BJ (cell line): ENCODE results near the gene IFNA8. TPM values are rescaled to one million over a fixed set of nuclear protein-coding genes. Genes with fewer than 3 reads are reported as not detected.

ENCODE experiments used
- CTCF ChIA-PET: fragments of 350-600 bp; formaldehyde crosslinking; extraction: SDS; loops from one replicate; lab custom pipeline; 2021; ENCODE audit warnings: antibody characterized with exemption, inconsistent platforms; lab: Yijun Ruan, JAX
- POLR2A ChIA-PET: fragments of 300-600 bp; sonication (Branson Sonifier 250); formaldehyde crosslinking; extraction: SDS; loops from one replicate; lab custom pipeline; 2021; ENCODE audit warnings: antibody characterized with exemption; lab: Charles Lee
- DNase-seq: peaks from one replicate; pipeline ENCODE4 v3.0.0-alpha.2; 2011; ENCODE audit warnings: low read depth
- H3K27me3 ChIP-seq: 2 replicates; pipeline ENCODE4 v1.6.0; 2011; ENCODE audit warnings: low read length; ENCODE audit not compliant: control insufficient read depth, insufficient read depth
- H3K36me3 ChIP-seq: 2 replicates; pipeline ENCODE4 v1.5.1; 2011; ENCODE audit warnings: low read length; ENCODE audit not compliant: control insufficient read depth, insufficient read depth
- H3K4me3 ChIP-seq: 2 replicates; pipeline ENCODE4 v1.5.1; 2011; ENCODE audit warnings: low read depth, mild to moderate bottlenecking, control low read depth, low read length
- CTCF ChIP-seq: IDR thresholded peaks from 2 replicates; pipeline ENCODE4 v1.5.1; 2011; ENCODE audit warnings: low read depth, mild to moderate bottlenecking, control low read depth, inconsistent platforms, low read length, moderate library complexity; ENCODE audit not compliant: insufficient read depth
- polyA plus RNA-seq: library from polyadenylated mRNA; depleted of rRNA; stranded (reverse); fragments of >200 nt; gene quantifications from 2 replicates; pipeline ENCODE4 v1.2.3, GENCODE V29; 2011; rRNA removed

Gene IFNA8
- polyA plus RNA-seq, 1 experiment = not detected

GRCh38 chr9:21455320-21455719 lies 46.4 kb downstream of the IFNA8 start:
- no peak overlapping the region for H3K4me3 ChIP-seq
- no peaks in the 10 kb centered on the region; the same call in 1 of the 2 replicates for H3K36me3 ChIP-seq
- H3K27me3 ChIP-seq = no peaks in the 10 kb centered on the region
- ChIA-PET POLR2A (no interaction called here), CTCF (interaction anchor here (0.6 to 4.0 kb wide), 18 partner anchors 8 to 334 kb away, joined by 3 to 53 read pairs (median 4); no protein-coding TSS in a partner anchor)
- no peak for DNase-seq
- peak; percentile 77 for TF ChIP-seq CTCF

Other genes with a start within 250 kb of the IFNA8 start
- gene IFNA21, start 242.5 kb upstream of the IFNA8 start, polyA plus RNA-seq = not detected in 2 replicates
- gene IFNA4, start 221.5 kb upstream of the IFNA8 start, polyA plus RNA-seq = not detected in 2 replicates
- gene IFNA7, start 206.9 kb upstream of the IFNA8 start, polyA plus RNA-seq = not detected in 2 replicates
- not detected in 2 replicates for gene IFNA10, start 202.0 kb upstream of the IFNA8 start, polyA plus RNA-seq
- not detected in 2 replicates for gene IFNA16, start 191.8 kb upstream of the IFNA8 start, polyA plus RNA-seq
- gene IFNA17, start 180.9 kb upstream of the IFNA8 start, polyA plus RNA-seq = not detected in 2 replicates
- not detected in 2 replicates for gene IFNA14, start 169.1 kb upstream of the IFNA8 start, polyA plus RNA-seq
- not detected in 2 replicates for gene IFNA5, start 103.8 kb upstream of the IFNA8 start, polyA plus RNA-seq
- gene KLHL9, start 73.7 kb upstream of the IFNA8 start, polyA plus RNA-seq = 14.4 and 25.9 TPM in 2 replicates
- gene IFNA6, start 58.2 kb upstream of the IFNA8 start, polyA plus RNA-seq = not detected in 2 replicates
- not detected in 2 replicates for gene IFNA13, start 41.1 kb upstream of the IFNA8 start, polyA plus RNA-seq
- not detected in 2 replicates for gene IFNA2, start 23.7 kb upstream of the IFNA8 start, polyA plus RNA-seq
- gene IFNA1, start 31.3 kb downstream of the IFNA8 start, polyA plus RNA-seq = not detected in 2 replicates
- gene IFNE, start 73.2 kb downstream of the IFNA8 start, polyA plus RNA-seq = 0.28 and 0.69 TPM in 2 replicates